ENCODE data around the gene SEMA6D.

Gene SEMA6D

DNA sequence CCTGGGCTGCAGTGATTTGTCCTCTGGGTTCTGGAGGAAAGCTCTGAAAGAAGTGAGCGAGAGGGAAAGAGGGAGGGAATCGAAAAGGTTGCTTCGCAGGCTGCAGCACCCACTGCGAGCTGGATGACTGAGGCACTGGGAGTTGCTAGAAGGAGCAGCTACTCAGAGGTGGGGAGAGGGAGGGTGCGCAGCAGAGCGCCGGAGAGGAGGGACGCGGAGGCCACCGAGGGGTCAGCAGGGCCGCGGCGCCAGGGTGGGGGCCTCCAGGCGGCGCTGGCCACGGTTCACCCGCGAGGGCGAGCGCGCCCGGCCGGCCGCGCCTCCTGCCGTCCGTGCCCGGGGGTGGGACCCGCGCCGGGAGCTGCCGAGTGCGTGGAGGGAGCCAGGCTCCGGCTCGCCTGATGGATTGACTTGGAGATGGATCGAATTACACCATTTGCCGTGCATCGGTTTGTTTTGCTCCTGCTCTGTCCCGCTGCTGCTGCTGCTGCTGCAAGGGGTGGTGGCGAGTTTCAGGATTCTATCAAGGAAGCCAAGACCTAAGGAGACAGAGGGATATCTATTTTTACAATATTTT is at the start of gene SEMA6D:
TSS of gene SEMA6D (plus strand) at position 470 of the 577 bp plus-strand sequence. CDS start 42,294 bp downstream, outside the sequence.
- DNase-seq = no peak

GRCh38 chr15:47669221-47669620 is 48.1 kb upstream of the SEMA6D start:
- no peak for DNase-seq

DNA sequence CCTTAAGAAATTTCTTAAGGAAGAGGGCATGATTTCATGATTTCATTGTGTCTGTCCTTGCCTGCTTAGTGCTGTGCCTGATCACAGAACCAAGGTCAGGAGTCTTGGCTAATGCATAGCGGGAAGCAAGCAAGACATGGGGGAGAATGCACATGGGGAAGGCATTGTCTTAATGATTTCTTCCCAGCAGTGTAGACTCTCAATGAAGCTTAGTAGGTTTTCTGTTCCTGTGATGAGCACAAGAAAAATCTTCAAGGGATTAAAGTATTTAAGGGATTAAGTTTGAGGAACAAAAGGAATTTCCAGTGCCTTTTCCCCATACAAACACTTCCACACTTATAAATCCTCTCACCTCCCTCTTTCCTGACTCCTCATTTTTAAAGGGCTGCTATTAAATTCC is 46.9 kb upstream of the SEMA6D start:
- DNase-seq = no peak

DNA sequence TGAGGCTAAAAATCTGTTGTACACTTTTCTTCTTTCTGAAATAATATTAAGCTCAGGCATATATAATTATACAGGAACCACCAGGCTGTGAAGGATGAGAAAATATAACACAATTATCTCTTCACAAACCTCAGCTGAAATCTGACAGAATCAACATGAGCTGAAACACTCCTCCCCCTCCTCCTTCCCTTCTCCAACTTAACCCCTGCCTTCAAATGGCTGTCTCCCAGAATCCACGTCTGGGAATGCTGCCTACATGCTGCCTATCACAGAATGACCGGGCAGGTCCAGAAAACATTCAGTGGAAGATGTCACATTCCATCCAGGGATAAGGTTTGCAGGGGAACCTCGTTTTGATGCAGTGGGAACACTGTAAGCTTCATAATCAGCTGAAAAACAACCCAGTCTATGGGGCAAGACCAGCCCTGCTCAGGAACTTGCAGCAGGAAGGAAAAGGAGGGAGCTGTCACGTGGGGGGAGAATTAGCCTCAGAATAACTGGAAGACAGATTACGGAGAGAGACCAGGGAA is 44.0 kb upstream of the SEMA6D start:
- DNase-seq = no peak

DNA sequence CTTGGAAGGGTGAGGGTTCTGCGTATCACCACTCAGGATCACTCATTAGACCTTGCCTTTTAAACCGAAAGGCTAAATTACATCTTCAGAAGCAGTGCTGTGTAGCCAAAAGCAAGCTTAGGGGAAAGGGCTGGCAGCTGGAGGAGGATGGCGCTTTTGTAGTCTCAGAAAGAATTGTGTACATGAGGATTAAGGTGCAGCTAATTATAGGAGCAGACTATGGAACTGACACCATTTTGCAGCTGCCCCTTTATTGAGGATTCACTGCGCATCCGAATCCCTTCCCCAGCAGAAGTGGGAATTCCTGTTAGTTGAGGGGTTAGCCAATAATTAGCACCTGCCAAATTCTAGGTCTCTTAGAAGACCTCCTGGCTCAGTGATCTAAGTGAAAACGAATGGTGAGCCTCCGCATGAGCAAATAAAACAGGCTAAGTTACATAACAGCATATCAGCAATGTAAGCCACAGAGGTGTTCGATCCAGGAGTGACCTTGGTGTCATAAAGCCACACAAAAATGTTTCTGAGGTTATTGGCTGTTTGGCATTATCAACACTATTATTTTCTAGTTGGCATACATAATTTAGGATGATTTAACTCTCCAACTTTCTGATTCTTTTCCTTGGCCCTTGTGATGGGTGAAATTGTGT is 42.6 kb upstream of the SEMA6D start:
- no peak for DNase-seq

GRCh38 chr15:47675735-47676134 is 41.6 kb upstream of the SEMA6D start:
- DNase-seq = no peak

DNA sequence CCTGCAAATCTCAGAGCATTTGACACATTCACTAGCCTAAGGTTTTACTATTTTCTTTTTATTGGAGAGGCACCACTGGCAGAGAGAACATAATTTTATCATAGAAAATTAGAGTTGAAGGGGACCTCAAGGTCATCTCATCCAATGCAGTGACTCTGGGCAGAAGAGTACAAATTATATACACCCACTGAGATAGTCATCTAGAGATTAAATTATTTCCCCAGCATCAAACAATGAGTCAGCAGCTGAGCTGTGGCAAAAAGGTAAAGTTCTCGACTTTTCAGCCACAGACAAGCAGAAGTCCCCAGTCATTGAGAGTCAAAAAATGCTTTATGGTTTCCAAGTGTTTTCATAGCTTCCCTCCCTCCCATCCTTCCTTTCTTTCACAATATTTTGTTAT is 39.3 kb upstream of the SEMA6D start:
- DNase-seq = no peak

GRCh38 chr15:47682661-47683060 is 34.6 kb upstream of the SEMA6D start:
- no peak for DNase-seq

DNA sequence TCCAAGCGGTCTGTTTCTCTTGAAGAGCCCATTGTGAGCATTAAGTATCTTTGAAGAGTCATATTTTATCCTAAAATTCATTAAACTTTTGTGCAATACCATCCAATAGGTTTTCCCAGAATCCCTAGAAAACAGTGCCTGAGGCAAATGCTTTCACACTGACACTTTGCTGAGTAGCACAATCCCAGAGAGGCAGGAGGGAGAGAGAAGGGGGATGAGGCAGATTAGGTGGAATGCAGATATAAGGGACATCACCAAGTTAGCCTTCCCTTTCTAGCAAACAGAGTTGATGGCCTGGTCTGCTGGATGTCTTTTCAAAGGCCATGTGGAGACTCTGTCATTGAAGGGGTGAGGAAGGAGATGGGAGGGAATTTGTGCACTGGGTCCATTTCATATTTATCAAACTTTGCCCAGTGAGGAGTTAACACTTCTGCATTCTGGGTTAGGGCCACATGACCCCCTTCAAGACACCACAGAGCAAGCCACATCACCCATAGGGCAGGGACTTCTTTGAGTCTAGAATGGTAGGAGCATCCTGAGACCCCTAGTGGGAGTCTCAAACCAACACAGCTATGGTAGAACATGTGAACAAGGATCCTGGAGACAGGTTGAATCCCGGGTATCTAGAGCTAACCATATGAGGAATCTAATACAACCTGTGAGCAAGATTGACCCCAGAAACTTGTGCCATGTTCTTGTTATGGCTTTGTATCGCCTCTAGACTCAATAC is 32.0 kb upstream of the SEMA6D start:
- DNase-seq = no peak

- DNase-seq = no peak
These were observed 28.7 kb upstream of the SEMA6D start for GRCh38 chr15:47688573-47689086.

GRCh38 chr15:47689660-47690059 is 27.6 kb upstream of the SEMA6D start:
- no peak for DNase-seq

- DNase-seq = no peak
These were observed 25.4 kb upstream of the SEMA6D start for GRCh38 chr15:47691882-47692281.

DNA sequence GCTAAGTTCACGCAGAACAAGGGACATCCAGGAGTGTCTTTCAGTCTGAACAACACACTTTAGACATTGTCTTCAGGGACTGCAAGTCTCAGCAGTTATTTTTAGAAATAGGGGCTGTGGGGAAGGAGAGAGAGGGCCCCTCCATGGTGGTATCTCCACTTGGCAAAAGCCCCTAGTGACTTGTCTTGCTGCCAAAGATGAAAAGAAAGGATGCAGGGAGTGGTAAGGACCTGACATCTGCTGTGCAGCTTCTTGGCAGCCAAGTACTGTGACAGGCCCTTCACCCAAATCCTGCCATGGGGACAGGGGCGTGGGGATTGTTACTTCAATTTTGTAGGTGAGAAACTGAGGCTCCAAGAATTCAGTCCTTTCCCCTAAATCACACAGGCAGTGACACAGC is 21.0 kb upstream of the SEMA6D start:
- DNase-seq = no peak

DNA sequence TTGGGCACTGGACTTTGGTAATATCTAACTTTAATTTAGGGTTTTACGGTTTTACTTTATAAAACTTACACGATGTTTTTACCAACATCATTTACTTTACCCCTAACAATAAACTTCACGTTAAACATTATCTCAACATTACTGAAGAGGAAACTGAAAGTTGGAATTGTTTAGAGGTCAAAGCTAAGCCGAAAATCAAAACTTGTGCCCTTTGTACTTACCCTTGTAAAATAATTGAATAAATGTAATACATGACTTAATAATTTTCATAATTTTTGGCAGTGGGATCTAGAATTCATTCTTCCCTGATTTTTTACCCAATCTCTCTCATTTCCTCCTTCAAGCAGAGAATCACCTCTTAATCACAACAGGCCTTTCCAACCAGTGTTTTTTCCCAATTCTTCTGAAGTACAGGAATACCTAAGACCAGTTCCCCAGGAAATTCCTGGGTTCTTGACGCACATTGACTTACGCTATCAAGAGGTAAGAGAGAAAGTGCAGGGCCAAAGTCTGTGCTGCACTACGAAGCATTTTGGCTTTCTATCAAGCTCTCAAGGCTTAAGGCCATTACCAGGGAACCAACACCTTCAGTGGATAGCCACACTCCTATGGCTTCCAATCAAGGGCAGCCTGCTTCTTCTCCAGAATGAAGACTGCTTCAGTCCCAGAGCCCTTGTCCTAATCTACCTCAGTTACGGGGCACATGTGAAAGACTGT is 11.9 kb upstream of the SEMA6D start:
- no peak for DNase-seq

DNA sequence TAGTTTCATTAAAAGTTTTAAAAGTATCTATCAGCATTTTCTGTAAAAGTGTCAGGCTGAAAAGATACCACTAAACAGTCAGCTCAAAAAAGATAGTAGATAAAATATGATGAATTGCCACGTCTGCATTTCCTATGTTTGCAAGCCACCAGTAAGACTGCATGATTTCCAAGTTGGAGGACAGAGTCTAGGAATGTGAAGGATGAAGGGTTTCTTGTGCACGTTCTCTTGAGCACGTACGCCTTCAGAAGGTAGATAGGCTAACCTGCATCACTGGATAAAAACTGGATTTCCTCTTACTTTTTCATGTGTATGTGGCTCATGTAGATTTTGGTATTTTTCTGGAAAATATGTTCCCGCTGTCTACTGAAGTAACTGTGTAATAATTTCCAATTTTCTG is 9.9 kb upstream of the SEMA6D start:
- DNase-seq = no peak

DNA sequence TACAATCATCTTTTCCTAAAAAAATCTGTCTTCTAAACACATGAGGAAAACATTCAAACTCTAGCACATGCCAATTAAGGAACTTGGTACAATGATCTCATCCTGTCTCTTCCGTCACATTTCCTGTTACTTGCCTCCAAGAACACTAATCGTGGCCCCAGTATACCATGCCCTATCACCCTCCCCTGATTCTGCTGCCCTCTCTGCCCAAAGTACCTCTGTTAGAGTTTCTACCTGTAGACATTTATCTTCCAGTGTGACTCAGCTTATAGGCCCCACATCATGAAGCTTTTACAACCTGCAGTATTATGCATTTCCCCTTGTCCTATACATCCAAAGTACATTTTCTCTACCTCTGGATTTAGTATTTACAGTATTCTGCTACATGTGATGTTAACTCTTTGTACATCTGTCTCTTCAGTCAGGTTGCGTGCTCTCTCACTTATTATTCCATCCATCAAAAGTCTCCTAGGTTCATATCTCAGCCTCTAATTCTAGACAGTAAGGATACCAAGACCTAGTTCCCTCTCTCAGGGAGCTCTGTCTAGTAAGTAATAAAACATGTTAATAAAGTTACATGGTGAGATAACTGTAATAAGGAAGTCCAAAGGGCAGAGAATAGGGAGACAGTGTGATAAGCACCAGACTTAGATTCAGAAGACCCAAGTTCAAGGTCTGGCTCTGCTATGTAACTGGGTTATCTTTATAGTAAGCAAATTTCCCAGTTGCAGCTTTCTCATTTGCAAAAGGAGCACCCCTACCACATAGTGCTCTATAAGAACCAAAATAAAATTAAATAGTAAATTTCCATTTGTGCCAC is 8.9 kb upstream of the SEMA6D start:
- no peak for DNase-seq

- DNase-seq = no peak
These were observed 5.7 kb upstream of the SEMA6D start for GRCh38 chr15:47711655-47712054.

- DNase-seq = no peak
These were observed 1.9 kb upstream of the SEMA6D start for GRCh38 chr15:47715402-47715801.

- no peak for DNase-seq
These were observed 1.4 kb upstream of the SEMA6D start for GRCh38 chr15:47715856-47716445.

GRCh38 chr15:47716516-47716915 is 789 bp upstream of the SEMA6D start:
- DNase-seq = no peak

DNA sequence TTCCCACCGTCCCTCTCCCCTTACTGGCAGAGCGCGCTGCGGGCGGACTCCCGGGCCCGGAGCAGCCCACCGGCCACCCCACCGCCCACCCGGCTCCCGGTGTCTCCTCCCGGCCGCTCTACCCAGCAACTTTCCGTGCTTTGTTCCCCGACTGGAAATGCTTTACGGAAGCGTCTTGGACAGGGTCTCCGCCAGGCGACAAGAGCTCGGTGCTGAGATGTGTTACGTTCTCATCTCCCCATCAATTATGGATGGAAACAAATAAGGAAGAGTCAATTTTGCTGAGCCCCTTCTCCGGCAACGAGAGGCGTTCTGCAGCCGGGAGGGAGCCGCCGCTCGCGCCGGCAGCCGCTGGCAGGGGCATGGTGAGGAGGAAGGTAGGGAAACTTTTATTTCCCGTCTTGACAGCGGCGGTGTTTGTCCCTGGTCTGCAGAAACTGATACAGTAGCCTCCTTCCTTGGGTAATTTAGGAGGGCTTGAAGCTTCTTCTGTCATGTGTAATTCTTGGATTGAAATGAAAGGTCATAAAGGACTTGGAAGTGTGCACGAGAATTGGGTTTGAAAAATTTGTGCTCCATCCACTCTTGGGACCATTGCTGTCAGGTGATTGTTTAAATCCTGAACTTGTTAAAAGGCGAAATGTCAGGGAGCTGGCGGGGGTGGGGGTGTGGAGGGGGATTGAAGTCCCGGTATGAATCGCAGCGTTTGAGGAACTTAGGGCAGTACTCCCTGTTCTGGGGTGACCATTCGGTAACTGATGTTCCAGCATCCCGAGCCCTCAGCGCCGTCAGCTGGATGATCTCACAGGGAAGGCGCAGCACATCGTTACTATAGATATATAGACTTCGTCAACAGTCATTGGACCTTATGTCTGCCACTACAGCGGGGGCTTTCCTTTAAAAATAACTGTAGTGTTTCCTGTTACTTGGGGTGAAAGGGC is 1.5 kb downstream of the SEMA6D start:
- DNase-seq = no peak
